GM21786 (cell line): Measurements from ENCODE around the gene POLR3B.
"Not testable (repeated sequence)": the region's sequence is repeated elsewhere in the genome, so short reads cannot be mapped to it uniquely, and the experiment has no call there.

Source experiments
- ATAC-seq: cut with Tn5 transposase; IDR thresholded peaks from one replicate; pipeline ENCODE4 v1.9.1; 2021; ENCODE audit not compliant: unreplicated experiment

POLR3B gene

GRCh38 chr12:106342397-106343213, 14.9 kb upstream of the POLR3B start:
- ATAC-seq, result no peak

GRCh38 chr12:106343214-106343528, 14.4 kb upstream of the POLR3B start:
- no peak for ATAC-seq

GRCh38 chr12:106344131-106344530, 13.4 kb upstream of the POLR3B start:
- ATAC-seq, result no peak

- ATAC-seq, result no peak
Observed at GRCh38 chr12:106345746-106346145, 11.8 kb upstream of the POLR3B start.

- ATAC-seq, result no peak
Observed at GRCh38 chr12:106348411-106348810, 9.1 kb upstream of the POLR3B start.

- ATAC-seq, result no peak
Observed at GRCh38 chr12:106353175-106353574, 4.4 kb upstream of the POLR3B start.

- ATAC-seq, result peak; percentile 8
Observed at GRCh38 chr12:106358396-106359241, 1.1 kb downstream of the POLR3B start.

- ATAC-seq, result no peak
Observed at GRCh38 chr12:106359646-106360399, 2.3 kb downstream of the POLR3B start.

- ATAC-seq, result no peak
Observed at GRCh38 chr12:106360400-106360994, 2.9 kb downstream of the POLR3B start.

- ATAC-seq, result no peak
Observed at GRCh38 chr12:106362971-106363370, 5.4 kb downstream of the POLR3B start.

- no peak for ATAC-seq
Observed at GRCh38 chr12:106364261-106364660, 6.7 kb downstream of the POLR3B start.

- no peak for ATAC-seq
Observed at GRCh38 chr12:106369624-106370346, 12.2 kb downstream of the POLR3B start.

GRCh38 chr12:106378788-106379187, 21.2 kb downstream of the POLR3B start:
- no peak for ATAC-seq

- ATAC-seq, result no peak
Observed at GRCh38 chr12:106380954-106381353, 23.4 kb downstream of the POLR3B start.

GRCh38 chr12:106381866-106382265, 24.3 kb downstream of the POLR3B start:
- not testable (repeated sequence) for ATAC-seq

- no peak for ATAC-seq
Observed at GRCh38 chr12:106386813-106387535, 29.4 kb downstream of the POLR3B start.

- ATAC-seq, result no peak
Observed at GRCh38 chr12:106387848-106388377, 30.4 kb downstream of the POLR3B start.

GRCh38 chr12:106389151-106389550, 31.6 kb downstream of the POLR3B start:
- no peak for ATAC-seq

- no peak for ATAC-seq
Observed at GRCh38 chr12:106392759-106393158, 35.2 kb downstream of the POLR3B start.

GRCh38 chr12:106409878-106410277, 52.3 kb downstream of the POLR3B start:
- ATAC-seq, result no peak
